Activated CD8-positive, alpha-beta memory T cell treated with anti-CD3 and anti-CD28 coated beads, Interleukin-2, amount 50 U/mL, for 24 hours (primary cell): ENCODE measurements around the gene TSR1.
"Not testable (repeated sequence)": the region's sequence is repeated elsewhere in the genome, so short reads cannot be mapped to it uniquely, and the experiment has no call there.

Source experiments
- DNase-seq: peaks from one replicate; pipeline ENCODE4 v3.0.0-alpha.2; 2020; ENCODE audit errors: extremely low read depth

Gene TSR1

DNA sequence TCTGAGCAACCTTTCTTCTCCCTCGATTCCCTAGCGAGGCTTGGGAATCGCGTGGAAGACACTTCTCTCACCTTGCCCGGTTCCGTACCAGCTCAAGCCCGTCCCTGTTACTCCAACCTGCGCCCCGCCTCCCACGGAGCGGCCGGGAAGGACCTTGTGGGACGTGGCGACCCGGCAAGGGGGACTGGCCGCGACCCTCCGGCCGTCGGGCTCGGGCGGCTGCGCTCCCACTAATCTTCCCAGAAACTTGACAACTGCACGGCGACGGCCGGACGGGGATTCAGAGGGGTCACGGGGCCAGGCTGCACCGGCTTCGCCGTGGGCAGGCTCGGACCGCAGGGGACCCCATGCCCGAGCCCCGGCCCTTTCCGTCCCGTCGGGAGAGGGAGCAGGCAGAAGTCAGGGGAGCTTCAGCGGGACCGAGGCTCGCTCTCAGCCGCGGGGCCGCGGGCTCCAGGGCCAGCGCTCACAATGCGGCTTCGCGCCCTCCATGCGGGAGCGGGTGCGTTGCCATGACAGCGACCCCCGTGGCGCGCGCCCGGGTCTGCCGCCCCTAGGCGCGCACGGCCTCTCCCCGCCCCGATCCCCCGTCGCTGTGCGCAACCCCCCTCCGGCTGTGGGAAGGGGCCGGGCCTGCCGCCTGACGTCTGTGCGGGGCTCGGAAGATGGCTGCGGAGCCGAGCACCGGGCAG is 741 bp upstream of the TSR1 start, which contains the start of gene SGSM2:
Gene SGSM2 (plus strand): TSS at position 650 of the 692 bp plus-strand sequence. CDS start 188 bp downstream, outside the sequence.
- no peak for DNase-seq

DNA sequence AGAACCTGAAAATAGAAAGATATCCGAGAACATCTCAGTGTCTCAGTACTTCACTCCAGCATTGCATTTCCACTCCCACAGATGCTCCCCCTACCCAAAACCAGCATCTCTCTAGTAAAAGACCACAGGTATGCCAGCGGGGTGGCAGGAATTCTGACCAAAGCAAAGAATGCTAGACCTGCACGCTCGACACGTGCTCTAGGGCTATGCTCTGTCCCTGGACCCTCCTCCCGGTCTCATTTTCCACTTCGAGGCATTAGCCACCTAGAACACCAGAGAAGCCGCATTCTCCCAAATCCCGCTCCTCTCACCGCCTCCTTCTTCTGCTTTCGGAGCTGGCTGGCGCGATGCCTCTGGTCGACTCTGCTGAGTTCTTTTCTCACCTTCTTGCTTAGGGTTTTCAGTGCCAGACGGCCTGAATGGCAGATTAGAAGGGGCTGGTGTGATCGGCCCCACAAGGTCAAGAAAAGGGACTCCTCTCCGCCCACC is 487 bp downstream of the TSR1 start:
- DNase-seq = no peak

DNA sequence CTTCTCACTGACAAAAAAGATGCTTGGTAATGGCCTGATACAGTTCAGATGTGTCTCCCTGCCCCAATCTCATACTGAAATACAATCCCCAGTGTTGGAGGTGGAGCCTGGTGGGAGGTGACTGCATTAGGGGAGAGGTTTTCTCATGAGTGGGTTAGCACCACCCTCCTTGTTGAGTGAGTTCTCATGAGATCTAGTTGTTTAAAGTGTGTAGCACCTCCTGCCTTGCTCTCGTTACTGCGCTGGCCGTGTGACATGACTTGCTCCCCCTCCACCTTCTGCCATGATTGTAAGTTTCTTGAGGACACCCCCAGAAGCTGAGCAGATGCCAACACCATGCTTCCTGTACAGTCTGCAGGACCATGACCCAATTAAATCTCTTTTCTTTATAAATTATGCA is 5.0 kb downstream of the TSR1 start:
- no peak for DNase-seq

DNA sequence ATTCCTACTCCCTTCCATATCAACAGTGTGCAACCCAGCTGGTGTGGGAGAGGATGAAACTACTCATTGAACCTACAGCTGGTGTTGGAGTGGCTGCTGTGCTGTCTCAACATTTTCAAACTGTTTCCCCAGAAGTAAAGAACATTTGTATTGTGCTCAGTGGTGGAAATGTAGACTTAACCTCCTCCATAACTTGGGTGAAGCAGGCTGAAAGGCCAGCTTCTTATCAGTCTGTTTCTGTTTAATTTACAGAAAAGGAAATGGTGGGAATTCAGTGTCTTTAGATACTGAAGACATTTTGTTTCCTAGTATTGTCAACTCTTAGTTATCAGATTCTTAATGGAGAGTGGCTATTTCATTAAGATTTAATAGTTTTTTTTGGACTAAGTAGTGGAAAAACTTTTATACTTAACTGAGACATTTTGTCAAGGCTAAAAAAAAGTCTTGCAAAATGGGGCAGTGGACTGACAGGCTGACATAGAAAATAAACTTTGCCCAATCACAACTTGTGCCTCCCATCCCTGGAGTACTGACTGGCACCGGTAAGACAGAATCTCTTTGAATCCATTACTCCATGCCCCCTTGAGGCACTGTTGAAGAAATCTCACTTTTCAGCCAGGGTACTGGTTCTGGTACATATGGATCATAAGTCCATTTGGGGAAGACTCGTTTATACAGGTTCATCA is 12.5 kb downstream of the TSR1 start:
- no peak for DNase-seq

DNA sequence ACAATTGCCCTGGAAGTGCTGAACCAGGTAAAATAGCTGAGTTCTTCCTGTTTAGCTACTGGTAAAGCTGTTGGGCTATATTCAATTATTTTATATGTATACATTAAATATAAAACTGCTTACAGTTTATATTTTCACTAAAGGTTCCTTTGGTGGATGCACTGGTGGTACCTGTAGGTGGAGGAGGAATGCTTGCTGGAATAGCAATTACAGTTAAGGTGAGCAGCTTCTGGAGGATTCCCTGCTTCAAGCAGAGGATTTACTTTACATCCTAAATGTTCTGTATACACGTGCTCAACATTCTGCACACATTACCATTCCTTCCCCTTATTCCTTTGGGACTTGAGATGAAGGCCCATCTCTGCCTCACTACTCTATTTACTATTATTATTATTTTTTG is 14.9 kb downstream of the TSR1 start:
- DNase-seq = no peak

DNA sequence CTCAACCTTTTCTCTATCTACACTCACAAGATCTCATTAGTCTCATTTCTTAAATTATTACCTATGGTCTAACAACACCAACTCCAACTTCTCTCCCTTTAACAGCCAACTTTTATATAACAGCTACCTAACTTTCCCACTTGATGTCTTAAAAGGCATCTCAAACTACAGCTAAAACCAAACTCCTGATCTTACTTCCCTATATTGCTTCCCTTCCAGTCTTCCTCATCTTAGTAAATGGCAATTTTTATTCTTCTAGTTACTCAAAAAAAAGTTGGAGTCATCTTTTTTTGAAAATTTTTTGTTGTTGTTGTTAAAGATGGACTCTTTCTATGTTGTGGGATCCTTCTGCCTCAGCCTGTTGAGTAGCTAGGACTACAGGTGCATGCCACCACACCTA is 17.2 kb downstream of the TSR1 start:
- DNase-seq = no peak

DNA sequence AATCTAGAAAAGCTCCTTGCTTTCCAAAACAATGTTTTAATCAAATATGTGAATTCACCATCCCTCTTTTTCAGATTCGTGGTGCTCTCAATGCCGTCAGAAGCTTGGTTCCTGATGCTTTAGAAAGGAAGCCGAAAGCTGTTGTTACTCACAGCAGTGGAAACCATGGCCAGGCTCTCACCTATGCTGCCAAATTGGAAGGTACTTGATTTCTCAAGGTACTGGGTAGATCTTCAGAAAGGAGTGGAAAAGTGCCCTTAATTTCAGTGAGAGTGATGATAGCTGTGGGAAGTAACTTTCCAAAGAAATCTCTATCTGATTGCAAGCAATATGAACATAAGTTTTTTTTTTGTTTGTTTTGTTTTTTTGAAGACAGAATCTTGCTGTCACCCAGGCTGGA is 18.5 kb downstream of the TSR1 start:
- DNase-seq = no peak

DNA sequence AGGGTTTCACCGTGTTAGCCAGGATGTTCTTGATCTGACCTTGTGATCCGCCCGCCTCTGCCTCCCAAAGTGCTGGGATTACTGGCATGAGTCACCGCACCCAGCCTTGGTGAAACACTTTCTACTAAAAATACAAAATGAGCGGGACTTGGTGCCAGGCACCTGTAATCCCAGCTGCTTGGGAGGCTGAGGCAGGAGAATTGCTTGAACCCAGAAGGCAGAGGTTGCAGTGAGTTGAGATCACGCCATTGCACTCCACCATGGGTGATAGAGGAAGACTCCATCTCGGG is 19.4 kb downstream of the TSR1 start:
- DNase-seq = not testable (repeated sequence)

DNA sequence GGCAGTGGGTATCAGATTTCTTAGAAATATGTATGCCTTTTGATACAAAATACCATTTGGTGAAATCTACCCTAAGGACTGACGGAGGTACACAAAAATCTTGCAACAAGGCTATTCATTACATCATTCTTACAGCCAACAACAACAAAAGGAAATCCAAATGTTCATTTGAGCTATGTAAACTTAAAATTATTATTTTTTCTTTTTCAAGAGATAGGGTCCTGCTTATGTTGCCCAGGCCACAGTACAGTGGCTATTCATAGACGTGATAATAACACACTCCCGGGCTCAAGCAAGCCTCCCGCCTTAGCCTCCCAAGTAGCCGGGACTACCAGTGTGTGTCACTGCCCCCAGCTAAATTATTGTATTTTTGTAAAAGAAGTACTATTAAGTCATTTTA is 23.5 kb downstream of the TSR1 start:
- no peak for DNase-seq

DNA sequence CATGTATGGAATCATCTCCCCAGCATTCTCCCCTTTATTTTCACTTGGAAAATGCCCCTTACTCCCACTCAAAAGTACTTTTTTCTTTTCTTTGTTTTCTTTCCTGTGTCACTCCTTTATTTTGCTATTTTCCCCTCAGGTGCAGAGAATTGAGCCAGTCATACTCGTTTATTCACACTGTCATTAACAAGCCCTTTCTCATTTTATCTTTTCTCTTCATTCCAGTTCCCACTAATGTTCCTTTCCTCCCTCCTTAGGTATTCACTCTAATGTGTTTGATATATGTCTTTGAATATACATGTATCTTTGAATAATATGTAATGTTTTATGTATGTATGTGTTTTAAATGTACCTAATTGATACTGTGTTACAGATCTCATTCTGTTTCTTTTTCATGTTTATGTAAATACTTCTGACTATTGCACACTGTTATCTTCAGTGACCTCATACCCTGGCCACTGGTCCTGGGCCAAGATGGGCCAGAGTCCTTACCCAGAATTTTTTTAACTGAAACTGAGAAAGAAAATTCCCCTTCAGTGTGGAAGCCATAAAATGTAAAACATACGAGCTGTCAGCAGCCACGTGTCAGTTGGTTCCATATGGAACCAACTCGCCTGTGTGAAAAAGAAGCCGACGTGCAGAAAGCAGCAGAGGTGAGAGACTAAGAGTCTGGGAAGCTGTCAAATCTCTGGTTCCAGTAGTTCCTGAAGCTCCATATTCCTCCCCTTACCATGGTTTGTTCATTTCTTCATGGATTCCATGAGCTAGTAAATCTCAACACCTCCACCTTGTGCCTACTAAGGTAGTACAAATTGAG is 26.7 kb downstream of the TSR1 start:
- DNase-seq = no peak

DNA sequence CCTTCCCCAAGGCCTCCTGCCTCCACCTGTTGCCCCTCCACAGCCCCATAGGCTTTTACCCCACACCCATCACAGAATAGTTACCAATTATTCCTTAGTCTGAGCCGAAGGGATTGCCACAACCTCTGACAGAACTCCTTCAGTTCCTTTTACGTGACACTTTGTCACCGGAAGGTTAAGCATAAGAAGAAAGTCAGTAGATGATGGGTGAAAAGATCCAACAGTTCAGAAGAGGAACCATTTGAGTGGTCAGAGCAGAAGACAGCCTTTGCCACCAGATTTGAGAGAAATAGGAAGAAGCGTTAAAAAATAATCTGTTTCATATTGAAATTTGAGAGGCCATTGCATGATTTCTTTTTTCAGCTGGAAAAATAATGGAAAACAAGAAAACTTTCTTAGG is 31.3 kb downstream of the TSR1 start:
- DNase-seq = no peak

DNA sequence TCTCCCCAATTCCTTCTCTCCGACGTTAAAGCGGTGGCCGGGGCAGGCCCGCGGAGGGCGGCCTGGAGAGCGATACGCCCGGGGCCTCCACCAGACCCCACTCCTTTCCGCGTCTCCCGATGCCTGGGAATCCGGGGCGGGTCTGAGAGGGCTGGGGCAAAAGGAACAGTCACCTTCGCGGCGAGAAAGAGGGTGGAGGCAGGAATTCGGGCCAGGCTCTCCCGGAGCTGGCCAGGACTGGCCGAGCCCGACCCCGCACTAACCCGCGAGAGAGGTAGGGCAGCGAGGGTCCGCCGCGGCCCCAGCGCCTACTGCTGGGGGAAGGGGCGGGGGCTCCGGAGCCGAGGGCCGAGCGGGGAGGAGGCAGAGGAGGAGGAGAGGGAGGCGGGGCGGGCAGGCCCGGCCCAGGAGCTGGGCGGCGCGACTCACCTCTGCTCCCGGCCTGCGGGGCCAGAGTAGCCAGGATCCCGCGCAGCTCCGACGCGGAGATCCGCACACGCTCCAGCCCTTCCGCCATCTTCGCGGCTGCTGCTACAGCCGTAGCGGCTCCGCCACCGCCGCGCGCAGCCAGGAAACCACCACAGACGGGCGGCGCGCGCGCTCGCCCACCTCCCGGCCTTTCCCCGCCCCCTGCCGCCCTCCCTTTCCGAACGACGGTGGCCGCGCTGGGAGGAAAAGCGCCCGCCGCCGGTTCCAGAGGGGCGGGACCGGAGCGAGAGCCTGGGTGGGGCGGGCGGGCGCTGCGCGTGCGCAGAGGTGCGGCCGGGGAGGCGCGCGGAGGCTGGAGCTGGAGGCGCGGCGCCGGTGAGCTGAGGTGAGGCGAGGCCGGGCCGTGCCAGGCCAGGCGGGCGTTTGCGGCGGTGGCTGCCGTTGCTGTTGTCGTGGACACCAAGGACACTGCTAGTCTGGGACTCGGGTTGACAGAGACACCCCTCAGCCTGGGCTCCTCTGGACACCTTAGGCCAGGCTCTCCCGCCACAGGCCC is 32.8 kb downstream of the TSR1 start, which contains the start of the genes SMG6 and SRR:
Gene SMG6 (minus strand): TSS at position 582 of the 985 bp plus-strand sequence. CDS start 65 bp downstream, at position 517.
Gene SRR (plus strand): TSS at position 747 of the 985 bp plus-strand sequence. CDS start 11,611 bp downstream, outside the sequence.
- peak; percentile 82 for DNase-seq

DNA sequence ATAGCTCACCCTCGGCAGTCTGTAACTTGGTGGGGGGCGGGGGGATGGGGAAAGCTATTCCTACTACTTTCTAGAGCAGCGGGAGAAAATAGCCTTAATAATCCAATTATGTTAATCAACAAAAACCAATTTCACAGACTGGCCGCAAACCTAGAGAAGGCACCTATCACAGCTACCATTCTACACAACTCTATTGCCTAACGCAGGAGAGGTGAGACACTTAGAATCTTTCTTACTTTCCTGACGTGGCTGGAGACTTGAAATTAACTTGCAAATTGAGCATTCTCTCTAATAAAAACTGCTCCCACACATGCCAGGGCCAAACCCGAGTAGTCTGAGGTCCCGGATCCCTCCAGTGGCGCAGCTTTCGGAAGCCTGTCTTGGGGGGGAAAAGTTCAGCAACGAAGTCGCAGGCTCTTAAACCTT is 33.5 kb downstream of the TSR1 start:
- no peak for DNase-seq

DNA sequence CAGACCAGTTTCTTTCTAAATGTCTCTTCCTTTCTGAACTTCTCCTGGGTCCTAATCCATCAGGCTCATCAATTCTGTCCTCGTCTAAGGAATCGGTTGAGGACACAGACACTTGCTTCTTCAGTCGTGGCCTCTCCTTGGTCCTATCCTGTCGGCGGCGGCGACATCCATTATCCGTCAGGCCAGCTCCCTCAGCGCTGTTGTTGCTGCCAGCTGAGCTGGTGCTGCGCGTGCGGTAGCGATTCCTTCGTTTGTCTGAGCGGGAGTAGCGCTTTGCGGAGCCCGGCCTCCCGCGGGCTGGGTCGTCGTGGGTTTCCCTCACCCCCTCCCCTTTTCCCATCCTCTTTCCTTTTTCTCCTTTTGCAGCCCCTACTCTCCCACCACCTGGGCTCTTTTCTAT is 36.5 kb downstream of the TSR1 start:
- no peak for DNase-seq

DNA sequence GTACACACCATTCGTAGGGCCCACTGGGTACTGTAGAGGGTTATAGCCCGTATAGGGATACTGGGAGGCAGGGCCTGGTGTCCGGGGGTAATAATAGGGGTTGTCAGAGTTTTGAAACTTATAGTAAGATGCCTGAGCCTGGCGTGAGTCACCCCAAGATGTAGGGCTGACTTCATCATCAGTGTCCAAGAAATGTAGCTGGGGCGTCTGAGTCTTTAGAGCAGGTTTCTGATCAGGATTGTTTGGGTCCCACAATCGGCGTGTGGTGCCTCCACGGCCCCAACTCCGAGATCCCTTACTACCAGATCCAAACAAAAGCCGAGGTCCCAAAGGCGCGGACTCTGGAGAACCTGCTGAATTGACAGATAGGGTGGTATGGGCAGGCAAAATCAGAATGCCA is 37.1 kb downstream of the TSR1 start:
- DNase-seq = no peak

DNA sequence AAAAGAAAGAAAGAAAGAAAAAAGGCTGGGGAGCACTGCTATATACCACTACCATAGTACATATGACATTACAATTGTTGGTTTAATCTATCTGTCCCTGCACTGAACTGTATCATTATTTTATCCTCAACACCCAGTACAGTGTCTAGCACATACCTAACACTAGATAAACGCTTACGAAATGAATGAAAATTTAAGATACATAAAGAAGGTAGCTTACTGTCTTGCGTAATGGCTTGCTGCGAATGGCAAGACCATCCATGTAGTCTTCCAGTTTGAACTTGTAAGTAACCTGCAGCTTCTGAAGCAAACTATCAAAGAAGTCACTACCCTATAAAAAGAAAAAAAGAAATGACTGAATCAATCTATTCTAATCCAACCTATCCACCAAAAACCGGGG is 39.2 kb downstream of the TSR1 start:
- no peak for DNase-seq

DNA sequence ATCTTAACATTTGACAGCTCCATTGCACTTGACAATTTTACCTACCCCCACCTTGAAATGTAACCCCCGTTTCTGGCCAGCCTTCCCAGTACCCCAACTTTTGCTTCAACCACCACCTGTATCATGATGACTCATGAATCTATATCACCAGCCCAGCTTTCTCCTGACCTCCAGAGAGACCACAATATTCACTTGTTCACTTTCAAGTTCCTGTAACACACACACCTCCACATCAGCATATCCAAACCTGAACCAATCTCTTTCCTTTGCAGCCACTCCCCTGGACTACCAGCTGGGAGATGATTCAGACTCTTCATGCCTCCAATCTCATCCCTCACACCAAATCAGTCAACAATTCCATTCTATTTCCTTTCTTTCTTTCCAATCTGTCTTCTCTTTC is 40.7 kb downstream of the TSR1 start:
- DNase-seq = no peak

DNA sequence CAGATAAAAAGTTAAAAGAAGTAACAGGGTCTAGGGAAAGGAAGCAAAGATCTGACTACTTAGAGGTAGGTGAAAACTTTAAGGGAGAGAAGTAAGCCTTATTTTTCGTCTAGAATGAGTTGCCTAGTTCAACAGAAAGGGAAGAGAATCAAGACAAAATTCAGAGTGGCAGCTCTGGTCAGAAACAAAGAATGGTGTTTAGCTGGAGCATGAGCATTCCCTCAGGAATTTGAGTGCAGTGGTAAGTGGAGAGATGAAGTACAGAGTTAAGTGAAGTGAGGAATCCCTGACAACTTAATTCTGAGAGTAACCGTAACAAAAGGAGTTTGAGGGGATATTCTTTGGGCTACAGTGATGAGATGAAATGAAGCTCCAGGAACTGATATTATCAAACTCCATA is 44.2 kb downstream of the TSR1 start:
- DNase-seq = no peak

DNA sequence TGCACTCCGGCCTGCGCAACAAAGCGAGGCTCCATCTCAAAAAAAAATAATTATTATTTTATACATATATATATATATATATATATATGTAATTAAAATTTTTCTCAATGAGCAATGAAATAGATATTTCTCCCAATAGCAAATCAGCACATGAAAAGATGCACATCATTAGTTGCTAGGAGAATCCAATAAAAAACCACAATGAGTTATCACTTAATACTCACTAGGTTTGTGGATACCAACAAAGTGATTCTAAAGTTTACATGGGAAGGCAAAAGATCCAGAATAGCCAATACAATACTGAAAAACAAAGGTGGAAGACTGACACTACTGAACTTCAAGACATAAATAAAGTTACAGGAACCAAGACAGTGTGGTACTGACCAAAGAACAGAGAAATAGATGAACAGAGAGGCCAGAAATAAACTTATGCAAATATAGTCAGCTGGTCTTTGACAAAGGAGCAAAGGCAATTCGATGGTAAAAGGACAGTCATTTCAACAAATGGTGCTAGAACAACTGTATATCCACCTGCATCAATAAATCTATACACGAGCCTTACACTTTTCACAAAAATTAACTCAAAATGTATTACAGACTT is 46.3 kb downstream of the TSR1 start:
- no peak for DNase-seq

DNA sequence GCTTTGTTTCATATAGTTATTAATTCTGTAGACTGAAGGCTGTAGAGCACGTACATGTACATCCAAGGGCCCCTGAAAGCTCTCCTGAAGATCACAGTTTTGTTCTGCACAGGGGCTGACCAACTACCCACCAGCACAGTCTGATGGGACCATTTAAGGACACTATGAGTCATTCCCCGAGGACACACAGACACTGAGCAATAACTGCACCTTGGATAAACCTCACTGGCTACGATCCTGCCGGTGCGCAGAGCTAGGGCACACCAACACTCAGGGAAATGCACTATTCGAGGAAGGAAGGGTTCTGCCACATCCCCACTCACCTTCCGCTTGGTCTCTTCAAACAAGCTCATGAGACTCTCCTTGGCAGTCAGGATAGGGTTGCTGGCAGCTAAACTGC is 53.0 kb downstream of the TSR1 start:
- no peak for DNase-seq
